Measurements from ENCODE around the gene ARFRP1. TPM values are rescaled to one million over a fixed set of nuclear protein-coding genes. Genes with fewer than 3 reads are reported as not detected.
A peak's percentile ranks its signal among the peaks of the same experiment; 100 is the strongest.

ARFRP1 gene
- total and polyA plus RNA-seq, 2 of the 13 experiments (the other 11 are each of a cell fraction or from before 2014, with no cell fraction given) = 32.0 to 51.1 TPM

DNA sequence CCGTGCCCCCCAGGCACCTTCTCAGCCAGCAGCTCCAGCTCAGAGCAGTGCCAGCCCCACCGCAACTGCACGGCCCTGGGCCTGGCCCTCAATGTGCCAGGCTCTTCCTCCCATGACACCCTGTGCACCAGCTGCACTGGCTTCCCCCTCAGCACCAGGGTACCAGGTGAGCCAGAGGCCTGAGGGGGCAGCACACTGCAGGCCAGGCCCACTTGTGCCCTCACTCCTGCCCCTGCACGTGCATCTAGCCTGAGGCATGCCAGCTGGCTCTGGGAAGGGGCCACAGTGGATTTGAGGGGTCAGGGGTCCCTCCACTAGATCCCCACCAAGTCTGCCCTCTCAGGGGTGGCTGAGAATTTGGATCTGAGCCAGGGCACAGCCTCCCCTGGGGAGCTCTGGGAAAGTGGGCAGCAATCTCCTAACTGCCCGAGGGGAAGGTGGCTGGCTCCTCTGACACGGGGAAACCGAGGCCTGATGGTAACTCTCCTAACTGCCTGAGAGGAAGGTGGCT, 10.4 kb downstream of the ARFRP1 start (continued):
- TF ChIP-seq, protein P1, sequence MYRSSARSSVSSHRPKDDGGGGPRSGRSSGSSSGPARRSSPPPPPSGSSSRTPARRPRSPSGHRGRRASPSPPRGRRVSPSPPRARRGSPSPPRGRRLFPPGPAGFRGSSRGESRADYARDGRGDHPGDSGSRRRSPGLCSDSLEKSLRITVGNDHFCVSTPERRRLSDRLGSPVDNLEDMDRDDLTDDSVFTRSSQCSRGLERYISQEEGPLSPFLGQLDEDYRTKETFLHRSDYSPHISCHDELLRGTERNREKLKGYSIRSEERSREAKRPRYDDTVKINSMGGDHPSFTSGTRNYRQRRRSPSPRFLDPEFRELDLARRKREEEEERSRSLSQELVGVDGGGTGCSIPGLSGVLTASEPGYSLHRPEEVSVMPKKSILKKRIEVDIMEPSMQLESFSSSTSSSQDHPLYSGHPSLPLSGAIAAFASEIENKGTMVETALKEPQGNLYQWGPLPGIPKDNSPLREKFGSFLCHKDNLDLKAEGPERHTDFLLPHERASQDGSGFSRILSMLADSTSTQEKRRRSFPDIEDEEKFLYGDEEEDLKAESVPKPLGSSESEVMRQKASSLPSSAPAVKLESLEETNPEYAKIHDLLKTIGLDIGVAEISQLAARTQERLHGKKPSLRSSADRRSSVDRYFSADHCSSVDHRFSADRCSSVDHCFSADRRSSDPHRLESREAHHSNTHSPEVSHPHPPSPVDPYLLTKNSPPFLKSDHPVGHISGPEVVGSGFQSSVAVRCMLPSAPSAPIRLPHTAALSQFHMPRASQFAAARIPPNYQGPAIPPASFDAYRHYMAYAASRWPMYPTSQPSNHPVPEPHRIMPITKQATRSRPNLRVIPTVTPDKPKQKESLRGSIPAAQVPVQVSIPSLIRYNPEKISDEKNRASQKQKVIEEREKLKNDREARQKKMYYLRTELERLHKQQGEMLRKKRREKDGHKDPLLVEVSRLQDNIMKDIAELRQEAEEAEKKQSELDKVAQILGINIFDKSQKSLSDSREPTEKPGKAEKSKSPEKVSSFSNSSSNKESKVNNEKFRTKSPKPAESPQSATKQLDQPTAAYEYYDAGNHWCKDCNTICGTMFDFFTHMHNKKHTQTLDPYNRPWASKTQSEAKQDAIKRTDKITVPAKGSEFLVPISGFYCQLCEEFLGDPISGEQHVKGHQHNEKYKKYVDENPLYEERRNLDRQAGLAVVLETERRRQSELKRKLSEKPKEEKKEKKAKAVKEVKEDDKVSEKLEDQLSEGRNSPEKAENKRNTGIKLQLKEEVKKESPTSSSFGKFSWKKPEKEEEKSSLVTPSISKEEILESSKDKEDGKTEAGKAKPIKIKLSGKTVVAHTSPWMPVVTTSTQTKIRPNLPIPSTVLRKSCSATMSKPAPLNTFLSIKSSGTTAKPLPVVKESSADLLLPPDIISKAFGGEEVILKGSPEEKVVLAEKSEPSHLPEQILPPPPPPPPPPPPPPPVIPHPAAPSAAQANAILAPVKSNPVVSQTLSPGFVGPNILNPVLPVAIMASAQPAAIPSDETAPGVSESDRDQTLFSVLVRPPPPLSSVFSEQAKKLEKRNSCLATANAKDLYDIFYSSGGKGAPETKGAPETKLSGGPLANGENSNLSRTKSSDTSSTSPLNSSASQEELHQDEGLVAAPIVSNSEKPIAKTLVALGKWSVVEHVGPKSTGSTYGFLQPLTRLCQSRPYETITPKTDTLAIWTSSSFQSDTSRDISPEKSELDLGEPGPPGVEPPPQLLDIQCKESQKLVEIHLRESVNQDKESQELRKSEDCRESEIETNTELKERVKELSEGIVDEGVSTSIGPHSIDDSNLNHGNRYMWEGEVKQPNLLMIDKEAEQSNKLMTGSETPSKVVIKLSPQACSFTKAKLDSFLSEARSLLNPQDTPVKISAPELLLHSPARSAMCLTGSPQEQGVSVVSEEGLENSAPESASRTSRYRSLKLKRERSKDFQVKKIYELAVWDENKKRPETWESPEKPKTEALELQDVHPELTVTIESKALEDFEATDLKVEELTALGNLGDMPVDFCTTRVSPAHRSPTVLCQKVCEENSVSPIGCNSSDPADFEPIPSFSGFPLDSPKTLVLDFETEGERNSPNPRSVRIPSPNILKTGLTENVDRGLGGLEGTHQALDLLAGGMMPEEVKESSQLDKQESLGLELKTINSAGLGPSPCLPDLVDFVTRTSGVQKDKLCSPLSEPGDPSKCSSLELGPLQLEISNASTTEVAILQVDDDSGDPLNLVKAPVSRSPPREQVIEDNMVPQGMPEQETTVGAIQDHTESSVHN (CRISPR knock-in tag; IDR thresholded peaks at IDR 0.05) = 0 out of 2 replicates have a peak, but pooled peaks have one; percentile 15
- TF ChIP-seq, protein P2, sequence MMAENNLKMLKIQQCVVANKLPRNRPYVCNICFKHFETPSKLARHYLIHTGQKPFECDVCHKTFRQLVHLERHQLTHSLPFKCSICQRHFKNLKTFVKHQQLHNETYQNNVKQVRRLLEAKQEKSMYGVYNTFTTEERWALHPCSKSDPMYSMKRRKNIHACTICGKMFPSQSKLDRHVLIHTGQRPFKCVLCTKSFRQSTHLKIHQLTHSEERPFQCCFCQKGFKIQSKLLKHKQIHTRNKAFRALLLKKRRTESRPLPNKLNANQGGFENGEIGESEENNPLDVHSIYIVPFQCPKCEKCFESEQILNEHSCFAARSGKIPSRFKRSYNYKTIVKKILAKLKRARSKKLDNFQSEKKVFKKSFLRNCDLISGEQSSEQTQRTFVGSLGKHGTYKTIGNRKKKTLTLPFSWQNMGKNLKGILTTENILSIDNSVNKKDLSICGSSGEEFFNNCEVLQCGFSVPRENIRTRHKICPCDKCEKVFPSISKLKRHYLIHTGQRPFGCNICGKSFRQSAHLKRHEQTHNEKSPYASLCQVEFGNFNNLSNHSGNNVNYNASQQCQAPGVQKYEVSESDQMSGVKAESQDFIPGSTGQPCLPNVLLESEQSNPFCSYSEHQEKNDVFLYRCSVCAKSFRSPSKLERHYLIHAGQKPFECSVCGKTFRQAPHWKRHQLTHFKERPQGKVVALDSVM (CRISPR knock-in tag; IDR thresholded peaks at IDR 0.05) = no peak
- TF ChIP-seq, protein P3, sequence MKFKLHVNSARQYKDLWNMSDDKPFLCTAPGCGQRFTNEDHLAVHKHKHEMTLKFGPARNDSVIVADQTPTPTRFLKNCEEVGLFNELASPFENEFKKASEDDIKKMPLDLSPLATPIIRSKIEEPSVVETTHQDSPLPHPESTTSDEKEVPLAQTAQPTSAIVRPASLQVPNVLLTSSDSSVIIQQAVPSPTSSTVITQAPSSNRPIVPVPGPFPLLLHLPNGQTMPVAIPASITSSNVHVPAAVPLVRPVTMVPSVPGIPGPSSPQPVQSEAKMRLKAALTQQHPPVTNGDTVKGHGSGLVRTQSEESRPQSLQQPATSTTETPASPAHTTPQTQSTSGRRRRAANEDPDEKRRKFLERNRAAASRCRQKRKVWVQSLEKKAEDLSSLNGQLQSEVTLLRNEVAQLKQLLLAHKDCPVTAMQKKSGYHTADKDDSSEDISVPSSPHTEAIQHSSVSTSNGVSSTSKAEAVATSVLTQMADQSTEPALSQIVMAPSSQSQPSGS (CRISPR knock-in tag; IDR thresholded peaks at IDR 0.05) = no peak
- no peak for TF ChIP-seq GTF3A (CRISPR knock-in tag; conservative IDR thresholded peaks at IDR 0.05)
- TF ChIP-seq SKI (IDR thresholded peaks at IDR 0.05; ENCODE audit: partially characterized antibody) = no peak
- no peak for TF ChIP-seq PHF20 (CRISPR knock-in tag; IDR thresholded peaks at IDR 0.05)
- TF ChIP-seq ZNF205 (CRISPR knock-in tag; IDR thresholded peaks at IDR 0.05) = no peak; the same call in 1 of the 2 replicates
- no peak for TF ChIP-seq HDAC6 (IDR thresholded peaks at IDR 0.05; ENCODE audit: low read depth, low read length)
- TF ChIP-seq SP140L (CRISPR knock-in tag; IDR thresholded peaks at IDR 0.05; ENCODE audit: borderline replicate concordance) = no peak
- TF ChIP-seq, protein P4, sequence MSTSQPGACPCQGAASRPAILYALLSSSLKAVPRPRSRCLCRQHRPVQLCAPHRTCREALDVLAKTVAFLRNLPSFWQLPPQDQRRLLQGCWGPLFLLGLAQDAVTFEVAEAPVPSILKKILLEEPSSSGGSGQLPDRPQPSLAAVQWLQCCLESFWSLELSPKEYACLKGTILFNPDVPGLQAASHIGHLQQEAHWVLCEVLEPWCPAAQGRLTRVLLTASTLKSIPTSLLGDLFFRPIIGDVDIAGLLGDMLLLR (CRISPR knock-in tag; IDR thresholded peaks at IDR 0.05) = no peak
- no peak for TF ChIP-seq ZNF746 (CRISPR knock-in tag; IDR thresholded peaks at IDR 0.05)
- no peak for TF ChIP-seq ZNF263 (CRISPR knock-in tag; IDR thresholded peaks at IDR 0.05)
- no peak for TF ChIP-seq FOXJ3 (CRISPR knock-in tag; IDR thresholded peaks at IDR 0.05; ENCODE audit: borderline replicate concordance)
- TF ChIP-seq SUZ12 (IDR thresholded peaks at IDR 0.05; ENCODE audit: low read depth, low read length) = no peak
- TF ChIP-seq, protein P5, sequence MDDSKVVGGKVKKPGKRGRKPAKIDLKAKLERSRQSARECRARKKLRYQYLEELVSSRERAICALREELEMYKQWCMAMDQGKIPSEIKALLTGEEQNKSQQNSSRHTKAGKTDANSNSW (CRISPR knock-in tag; IDR thresholded peaks at IDR 0.05; ENCODE audit: borderline replicate concordance) = no peak
- no peak for TF ChIP-seq NFRKB (IDR thresholded peaks at IDR 0.05)
- no peak for TF ChIP-seq HOXA5 (CRISPR knock-in tag; IDR thresholded peaks at IDR 0.05)
